Ramos (cell line): ENCODE results near the gene PSPC1.
"Not testable (repeated sequence)": the region's sequence is repeated elsewhere in the genome, so short reads cannot be mapped to it uniquely, and the experiment has no call there.

Experiments used
- in situ Hi-C: fragments of 300-500 bp; cut with MboI; formaldehyde crosslinking; loops from one replicate; pipeline ENCODE4 v1.14.3; 2022; ENCODE audit warnings: low sequenced_read_pairs; ENCODE audit not compliant: unreplicated experiment

Gene PSPC1, protein sequence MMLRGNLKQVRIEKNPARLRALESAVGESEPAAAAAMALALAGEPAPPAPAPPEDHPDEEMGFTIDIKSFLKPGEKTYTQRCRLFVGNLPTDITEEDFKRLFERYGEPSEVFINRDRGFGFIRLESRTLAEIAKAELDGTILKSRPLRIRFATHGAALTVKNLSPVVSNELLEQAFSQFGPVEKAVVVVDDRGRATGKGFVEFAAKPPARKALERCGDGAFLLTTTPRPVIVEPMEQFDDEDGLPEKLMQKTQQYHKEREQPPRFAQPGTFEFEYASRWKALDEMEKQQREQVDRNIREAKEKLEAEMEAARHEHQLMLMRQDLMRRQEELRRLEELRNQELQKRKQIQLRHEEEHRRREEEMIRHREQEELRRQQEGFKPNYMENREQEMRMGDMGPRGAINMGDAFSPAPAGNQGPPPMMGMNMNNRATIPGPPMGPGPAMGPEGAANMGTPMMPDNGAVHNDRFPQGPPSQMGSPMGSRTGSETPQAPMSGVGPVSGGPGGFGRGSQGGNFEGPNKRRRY

DNA sequence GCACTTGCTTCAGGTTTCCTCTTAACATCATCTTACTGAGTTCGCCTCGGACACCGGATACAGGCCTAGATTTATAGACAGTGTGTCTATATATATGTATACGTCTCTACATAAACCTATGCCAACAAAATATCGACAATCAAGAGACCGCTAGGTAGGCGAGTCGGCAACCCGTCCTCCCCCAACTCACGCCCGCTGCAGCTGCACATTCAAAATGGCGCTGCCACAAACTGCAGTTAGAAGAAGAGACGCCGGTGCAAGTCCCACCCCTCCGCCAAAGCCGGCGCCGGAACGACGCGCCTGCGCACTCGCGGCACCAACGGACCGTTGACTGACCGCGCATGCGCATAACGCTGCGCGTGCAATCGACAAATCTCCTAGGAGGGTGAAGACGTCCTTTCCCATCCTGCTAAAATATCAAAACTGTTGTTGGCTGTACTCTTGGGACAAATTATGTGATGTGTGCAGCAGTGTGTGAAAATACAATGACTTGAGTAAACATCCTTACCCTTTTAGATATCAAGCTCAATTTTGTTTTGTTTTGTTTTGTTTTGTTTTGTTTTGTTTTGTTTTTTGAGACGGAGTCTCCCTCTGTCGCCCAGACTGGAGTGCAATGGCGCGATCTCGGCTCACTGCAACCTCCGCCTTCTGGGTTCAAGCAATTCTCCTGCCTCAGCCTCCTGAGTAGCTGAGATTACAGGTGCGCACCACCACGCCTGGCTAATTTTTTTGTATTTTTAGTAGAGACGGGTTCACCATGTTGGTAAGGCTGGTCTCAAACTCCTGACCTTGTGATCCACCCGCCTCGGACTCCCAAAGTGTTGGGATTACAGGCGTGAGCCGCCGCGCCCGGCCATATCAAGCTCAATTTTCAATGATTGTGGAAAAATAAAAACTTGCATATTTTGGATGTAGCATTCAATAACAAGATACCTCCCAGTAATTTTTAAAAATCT is at the start of gene PSPC1:
TSS of gene PSPC1 (minus strand) at position 219 of the 956 bp plus-strand sequence. CDS start at position 31, 188 bp downstream.
- in situ Hi-C loops: not testable (repeated sequence)

DNA sequence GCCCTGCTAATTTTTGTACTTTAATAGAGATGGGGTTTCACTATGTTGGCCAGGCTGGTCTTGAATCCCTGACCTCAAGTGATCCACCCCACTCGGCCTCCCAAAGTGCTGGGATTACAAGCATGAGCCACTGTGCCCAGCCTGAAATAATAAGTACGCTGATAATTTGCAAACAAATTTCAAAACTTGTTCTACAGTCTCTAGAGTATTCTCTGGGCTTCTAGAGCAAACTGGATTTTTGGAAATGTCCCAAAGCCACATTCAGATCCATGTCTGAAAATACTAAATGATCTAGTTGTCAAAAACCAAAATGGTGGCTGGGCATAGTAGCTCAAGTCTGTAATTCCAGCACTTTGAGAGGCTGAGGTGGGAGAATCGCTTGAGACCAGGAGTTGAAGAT is 39.9 kb upstream of the PSPC1 start:
- in situ Hi-C loops: no loop called here

DNA sequence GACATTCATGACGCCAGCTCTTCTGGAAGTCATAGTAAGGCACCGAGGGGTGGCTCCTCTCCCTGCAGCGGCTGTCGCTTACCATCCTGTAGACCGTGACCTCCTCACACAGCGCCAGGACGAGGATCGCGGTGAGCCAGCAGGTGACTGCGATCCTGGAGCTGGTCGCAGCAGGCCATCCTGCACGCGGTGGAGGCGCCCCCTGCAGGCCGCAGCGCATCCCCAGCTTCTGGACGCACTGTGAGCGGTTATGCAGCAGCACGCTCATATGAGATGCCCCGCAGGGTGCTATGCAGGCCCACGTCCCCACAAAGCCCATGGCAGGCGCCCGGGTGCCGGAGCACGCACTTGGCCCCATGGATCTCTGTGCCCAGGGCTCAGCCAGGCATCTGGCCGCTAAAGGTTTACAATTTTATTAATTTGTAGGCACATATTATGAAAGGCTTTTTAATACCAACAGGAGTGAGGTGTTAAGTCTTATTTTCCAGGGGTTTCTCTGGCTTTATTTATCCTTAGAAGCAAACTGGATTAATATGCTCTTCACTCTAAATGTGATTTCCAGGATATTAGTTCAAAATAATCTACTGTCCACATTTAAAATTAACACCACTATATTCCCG is 35.6 kb upstream of the PSPC1 start:
- in situ Hi-C loops: no loop called here

DNA sequence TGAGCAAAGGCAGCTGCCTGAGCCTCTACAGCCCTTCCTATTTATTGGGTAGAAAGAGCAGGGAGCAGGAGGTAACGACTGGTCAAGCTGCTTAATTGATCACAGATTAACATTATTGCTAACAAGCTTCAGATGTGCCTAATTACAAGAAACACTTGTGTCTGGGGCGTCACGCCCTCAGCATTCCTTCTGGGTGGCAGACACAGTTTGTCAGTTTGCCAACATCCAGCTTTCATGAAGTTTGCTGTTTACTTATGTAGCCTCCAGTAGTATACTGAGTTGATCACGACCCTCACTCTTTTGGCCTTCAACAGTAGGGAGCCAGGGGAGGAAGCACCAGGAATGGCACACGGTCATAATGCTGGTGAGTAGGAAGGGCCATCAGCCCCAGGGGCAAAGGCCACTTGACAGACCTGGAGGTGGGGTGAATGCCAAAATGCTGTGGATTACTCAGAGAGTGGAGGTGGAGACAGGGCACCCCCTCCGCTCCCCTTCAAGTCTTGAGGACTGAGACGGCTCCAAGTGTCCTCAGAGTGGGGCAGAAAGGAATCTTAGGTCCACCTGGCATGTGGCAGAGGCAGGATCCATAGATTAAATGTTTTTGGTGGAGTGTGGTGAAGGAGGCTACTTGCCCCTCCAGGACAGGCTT is 34.9 kb upstream of the PSPC1 start:
- in situ Hi-C loops: no loop called here

DNA sequence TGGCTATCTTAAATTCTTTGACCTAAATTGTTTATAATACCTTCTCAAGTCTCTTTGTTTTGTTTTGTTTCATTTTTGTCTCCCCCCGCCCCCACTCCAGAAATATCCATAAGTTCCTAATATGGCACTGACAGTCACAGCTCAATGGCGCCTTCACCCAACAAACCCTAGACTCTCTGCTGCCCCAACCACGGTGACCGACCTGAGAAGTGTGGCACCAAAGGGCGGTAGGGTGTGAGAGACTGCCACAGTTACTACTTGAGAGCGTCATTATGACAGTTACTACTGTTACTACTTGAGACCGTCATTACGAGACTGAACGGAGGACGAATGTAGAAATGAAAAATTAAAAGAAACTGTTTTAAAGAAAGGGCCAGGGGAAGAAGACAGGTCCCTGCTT is 34.4 kb upstream of the PSPC1 start:
- in situ Hi-C loops: no loop called here

DNA sequence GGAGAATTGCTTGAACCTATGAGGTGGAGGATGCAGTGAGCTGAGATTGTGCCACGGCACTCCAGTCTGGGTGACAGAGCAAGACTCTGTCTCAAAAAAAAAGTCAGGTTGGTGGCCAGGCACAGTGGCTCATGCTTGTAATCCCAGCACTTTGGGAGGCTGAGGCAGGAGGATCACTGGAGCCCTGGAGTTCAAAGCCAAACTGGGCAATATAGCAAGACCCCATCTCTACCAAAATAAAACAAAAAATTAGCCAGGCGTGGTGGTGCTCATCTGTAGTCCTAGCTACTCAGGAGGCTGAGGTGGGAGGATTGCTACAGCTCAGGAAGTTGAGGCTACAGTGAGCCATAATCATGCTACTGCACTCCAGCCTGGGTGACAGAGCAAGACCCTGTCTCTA is 33.1 kb upstream of the PSPC1 start:
- in situ Hi-C loops: not testable (repeated sequence)

DNA sequence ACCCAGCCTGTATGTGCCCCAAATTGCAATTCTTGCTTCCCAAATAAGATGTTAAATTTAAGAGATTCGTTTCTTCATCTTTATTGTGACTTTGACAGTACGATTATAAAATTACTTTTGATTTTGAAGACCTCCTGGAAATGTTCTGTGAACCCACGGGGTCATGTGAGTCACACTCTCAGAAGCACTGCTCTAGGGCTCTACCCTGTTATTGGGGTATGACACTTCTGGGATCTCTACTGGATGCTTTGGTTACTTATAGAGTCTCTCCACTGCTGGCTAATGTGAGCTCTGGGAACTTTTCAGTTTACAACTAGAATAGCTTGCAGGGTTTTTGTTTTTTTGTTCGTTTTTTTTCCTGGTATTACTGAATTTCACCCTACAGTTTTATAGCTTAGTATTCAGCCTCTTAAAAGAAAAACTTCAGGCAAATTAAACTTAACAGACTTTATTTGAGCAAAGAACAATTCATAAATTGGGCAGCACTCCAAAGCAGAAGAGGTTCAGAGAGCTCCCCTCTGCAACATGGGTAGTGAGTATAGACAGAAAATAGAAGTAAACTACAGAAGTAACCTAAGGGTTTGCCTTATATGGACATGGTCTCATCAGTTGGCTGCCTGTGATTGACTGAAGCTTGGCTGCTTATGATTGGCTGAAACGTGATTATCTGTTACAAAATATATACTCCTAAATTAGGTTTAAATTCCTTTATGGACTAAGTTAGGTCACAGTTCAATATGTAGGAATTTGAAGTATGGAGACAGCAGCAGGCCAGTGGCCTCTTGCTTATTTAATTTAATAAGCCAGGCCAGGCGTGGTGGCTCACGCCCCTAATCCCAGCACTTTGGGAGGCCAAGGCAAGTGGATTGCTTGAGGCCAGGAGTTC is 28.5 kb upstream of the PSPC1 start:
- in situ Hi-C loops: no loop called here

DNA sequence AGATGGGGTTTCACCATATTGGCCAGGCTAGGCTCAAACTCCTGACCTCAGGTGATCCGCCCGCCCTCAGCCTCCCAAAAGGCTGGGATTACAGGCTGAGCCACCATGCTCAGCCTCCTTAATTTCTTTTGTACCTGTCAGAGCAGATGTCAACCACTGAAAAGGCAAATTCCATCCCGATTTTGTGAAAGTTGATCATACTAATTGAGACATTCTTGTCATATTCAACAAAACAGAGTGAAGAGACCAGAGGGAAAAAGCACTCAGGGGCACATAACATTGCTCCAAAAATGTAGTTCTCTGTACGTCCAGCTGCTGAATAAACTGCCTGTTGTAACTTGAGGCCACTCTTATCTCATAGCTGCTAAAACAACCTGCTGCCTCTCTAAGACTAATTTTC is 27.4 kb upstream of the PSPC1 start:
- in situ Hi-C loops: no loop called here

DNA sequence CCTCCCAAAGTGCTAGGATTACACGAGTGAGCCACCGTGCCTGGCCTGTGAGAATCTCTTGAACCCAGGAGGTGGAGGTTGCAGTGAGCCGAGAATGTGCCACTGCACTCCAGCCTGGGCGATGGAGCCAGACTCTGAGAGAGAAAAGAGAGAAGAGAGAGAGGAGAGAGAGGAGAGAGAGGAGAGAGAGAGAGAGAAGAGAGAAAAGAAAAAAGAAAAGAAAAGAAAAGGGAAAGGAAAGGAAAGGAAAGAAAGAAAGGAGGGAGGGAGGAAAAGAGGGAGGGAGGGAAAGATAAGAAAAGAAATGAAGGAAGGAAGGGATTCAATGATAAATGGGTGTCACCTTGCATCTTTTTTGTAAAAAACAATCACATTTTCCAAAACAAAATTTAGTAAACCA is 23.0 kb upstream of the PSPC1 start:
- in situ Hi-C loops: no loop called here

DNA sequence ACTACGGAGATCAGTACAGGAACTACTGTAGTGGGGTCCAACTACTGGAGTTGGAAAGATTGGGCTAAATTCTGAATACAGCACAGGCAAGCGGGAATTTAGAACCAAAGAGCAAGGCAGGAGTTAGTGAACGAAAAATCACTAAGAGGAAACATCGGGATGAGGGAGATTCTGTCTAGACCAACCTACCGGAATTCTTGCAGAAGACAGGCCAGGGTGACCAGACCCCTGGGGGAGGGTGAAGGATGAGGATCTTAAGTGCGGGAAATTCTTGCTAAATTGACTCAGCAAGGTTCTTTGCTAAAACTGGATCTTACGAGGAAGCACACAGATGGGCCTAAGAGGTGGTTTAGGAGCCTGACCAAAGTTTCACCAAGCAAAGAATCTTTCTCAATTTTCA is 13.2 kb upstream of the PSPC1 start:
- in situ Hi-C loops: no loop called here

DNA sequence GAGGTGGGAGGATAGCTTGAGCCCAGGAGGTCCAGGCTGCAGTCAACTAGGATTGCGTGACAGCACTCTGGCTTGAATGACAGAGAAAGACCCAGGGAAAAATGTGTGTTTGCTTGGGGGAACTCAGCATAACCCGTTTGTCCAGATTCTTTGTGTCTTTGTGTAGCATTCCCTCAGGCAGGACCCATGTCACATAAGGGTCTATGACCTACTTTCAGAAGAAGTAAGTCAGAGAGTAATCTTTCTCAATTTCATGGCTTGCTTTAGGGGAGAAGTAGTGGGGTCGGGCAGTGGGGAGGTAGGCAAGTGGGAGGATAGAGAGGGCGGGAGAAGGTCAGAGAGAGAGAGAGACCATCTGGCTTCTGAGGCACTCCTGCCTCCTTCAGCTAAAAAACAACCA is 11.9 kb upstream of the PSPC1 start:
- in situ Hi-C loops: no loop called here

DNA sequence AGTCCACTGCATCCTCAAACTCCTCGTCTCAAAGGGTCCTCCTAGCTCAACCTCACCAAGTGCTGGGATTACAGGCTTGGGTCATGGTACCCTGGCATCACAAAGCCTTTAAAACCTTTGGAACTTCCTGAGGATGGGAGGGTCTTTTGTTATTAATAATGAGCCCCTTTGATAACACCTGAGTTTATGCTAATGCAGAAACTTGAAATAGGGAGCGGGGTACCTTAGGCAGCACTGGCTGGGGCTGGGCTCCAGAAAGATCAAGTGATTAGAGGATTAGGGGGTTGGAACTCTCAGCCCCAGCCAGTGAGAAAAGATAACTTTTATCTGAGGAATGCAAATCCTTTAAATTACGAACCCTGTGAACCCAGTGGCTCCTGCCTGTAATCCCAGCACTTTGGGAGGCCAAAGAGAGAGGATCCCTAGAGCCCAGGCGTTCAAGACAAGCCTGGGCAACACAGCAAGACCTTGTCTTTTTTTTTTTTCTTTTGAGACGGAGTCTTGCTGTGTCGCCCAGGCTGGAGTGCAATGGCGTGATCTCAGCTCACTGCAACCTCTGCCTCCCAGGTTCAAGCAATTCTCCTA is 9.3 kb upstream of the PSPC1 start:
- in situ Hi-C loops: no loop called here

DNA sequence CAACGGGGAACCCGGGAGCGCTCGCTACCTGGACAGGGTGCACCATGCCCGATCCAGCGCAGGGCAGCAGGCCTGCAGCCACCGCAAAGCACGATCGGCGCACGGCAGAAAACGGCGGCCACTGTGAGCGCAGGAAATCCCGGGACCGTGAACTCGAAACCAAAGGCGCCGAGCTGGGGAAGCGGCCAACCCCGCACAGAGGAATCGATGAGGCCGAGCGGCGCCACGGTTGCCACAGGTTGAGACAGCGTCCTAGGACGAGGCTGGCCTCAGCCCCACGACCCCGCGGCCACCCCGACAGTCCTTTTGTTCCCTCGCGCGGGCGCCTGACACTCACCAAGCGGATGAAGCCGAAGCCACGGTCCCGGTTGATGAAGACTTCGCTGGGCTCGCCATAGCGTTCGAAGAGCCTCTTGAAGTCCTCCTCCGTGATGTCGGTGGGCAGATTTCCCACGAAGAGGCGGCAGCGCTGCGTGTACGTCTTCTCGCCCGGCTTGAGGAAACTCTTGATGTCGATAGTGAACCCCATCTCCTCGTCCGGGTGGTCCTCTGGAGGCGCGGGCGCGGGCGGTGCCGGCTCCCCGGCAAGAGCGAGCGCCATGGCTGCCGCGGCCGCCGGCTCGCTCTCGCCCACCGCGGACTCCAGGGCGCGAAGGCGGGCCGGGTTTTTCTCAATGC is 557 bp downstream of the PSPC1 start:
- in situ Hi-C loops: no loop called here

DNA sequence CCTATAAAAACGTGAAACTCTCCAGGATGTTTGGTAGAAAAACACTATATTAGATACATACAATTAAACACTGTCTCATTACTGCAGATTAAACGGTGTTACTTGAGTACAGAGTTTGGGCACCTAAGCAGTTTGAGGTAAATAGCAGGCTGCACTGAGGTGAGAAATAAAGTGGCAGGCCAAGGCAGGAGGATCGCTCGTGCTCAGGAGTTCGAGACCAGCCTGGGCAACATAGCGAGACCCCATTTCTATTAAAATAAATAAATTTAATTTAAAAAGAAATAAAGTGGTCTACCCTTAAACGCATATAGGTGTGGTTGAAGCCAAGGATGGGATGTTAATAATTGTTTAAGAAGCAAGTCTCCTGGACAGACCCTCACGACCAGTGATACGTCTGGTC is 1.2 kb downstream of the PSPC1 start:
- in situ Hi-C loops: no loop called here

DNA sequence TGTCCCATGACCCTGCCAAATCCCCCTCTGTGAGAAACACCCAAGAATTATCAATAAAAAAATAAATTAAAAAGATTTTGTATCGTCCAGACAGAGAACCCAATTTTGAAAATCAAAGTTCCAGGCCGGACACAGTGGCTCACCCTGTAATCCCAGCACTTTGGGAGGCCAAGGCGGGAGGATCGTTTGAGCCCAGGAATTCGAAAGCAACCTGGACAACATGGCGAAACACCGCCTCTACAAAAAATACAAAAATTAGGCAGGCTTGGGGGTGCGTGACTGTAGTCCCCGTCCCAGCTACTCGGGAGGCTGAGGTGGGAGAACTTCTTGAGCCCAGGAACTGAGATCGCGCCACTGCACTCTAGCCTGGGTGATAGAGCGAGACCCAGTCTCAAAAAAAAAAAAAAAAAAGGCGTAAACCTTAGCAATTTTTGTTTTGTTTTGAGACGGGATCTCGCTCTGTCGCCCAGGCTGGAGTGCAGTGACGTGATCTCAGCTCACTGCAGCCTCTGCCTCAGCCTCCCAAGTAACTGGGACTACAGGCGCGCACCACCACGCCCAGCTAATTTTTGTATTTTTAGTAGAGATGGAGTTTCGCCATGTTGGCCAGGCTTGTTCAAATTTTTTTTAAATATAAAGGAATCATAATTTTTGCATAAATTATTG is 1.9 kb downstream of the PSPC1 start:
- in situ Hi-C loops: not testable (repeated sequence)

DNA sequence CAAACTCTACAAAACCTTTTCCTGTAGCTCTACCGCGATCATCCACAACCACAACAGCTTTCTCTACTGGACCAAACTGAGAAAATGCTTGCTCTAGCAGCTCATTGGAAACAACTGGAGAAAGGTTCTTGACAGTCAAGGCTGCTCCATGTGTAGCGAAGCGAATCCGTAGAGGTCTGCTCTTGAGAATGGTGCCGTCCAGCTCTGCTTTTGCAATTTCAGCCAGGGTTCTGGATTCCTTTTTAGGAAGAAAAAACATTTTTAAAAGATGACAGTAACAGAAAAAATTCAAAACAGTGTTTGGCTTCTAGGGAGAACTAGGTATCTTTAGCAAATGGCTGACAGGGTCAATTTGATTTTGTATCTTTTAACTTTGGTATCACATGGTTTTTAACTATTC is 10.4 kb downstream of the PSPC1 start:
- in situ Hi-C loops: no loop called here

DNA sequence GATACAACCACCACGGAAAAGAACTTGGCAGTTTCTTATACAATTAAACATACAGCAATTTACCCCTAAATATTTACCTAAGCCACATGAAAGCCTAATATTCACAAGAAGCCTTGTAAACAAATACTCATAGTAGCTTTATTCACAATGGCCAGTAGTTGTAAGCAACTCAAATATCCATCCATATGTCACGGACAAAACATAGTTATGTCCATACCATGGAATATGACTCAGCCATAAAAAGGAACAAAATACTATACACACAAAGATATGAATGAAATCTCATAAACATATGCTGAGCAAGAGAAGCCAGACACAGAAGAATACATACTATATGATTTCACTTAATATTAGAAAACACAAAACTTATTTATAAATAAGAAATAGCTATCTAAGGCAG is 12.9 kb downstream of the PSPC1 start:
- in situ Hi-C loops: no loop called here

DNA sequence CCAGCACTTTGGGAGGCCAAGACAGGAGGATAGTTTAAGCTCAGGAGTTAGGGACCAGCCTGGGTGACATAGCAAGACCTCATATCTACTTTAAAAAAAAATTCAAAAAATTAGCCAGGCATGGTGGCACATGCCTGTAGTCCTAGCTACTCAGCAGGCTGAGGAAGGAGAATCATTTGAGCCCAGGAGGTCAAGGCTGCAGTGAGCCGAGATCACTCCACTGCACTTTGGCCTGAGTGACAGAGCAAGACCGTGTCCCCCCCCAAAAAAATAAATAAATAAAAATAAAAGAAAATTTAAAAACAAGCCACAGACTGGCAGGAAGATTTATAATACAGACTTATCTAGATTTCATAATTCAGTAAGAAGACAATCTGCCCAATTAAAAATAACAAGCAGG is 14.8 kb downstream of the PSPC1 start:
- in situ Hi-C loops: no loop called here
